Measurements from ENCODE around the gene PON2. TPM values are rescaled to one million over a fixed set of nuclear protein-coding genes. Genes with fewer than 3 reads are reported as not detected.

Gene PON2
- total RNA-seq, 2 donors from 2014 or later: 62.0 to 108 TPM

DNA sequence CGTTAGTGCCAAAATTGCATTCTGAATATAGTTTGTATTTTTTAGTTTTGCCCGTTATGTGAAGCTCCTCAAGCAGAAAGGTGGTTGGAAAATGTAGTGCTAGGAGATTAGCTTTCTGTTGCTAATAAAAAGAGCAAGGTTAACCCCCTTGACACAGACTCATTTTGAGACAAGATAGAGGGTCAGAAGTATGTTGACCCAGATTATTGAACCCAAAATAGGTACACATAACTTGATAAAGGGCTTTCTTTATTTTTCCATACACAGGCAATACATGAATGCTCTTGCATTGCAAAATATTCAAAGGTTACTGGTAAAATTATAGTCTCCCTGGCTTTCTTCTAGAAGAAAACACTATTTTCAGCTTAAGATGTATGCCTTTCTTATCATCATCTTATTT is 10.0 kb upstream of the PON2 start:
- ATAC-seq (no peak), DNase-seq (no peak)
- no peak overlapping the region for H3K27ac ChIP-seq
- H3K36me3 ChIP-seq (replicated peaks in 1 of 2; ENCODE audit: insufficient read depth in 1 of 2, low read depth in 2 of 2): no peaks in the 10 kb centered on the region
- 49 to 63% methylated on average over 2 of the region's 2 CpGs for WGBS, 2 donors
- no peak overlapping the region for H3K4me3 ChIP-seq
- H3K27me3 ChIP-seq: no peaks in the 10 kb centered on the region
- no peak for TF ChIP-seq POLR2A (IDR thresholded peaks at IDR 0.05)
- TF ChIP-seq, protein P1, sequence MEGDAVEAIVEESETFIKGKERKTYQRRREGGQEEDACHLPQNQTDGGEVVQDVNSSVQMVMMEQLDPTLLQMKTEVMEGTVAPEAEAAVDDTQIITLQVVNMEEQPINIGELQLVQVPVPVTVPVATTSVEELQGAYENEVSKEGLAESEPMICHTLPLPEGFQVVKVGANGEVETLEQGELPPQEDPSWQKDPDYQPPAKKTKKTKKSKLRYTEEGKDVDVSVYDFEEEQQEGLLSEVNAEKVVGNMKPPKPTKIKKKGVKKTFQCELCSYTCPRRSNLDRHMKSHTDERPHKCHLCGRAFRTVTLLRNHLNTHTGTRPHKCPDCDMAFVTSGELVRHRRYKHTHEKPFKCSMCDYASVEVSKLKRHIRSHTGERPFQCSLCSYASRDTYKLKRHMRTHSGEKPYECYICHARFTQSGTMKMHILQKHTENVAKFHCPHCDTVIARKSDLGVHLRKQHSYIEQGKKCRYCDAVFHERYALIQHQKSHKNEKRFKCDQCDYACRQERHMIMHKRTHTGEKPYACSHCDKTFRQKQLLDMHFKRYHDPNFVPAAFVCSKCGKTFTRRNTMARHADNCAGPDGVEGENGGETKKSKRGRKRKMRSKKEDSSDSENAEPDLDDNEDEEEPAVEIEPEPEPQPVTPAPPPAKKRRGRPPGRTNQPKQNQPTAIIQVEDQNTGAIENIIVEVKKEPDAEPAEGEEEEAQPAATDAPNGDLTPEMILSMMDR (IDR thresholded peaks at IDR 0.05): no peak
- no peaks in the 10 kb centered on the region for H3K9me3 ChIP-seq
- intact Hi-C loops (cut with DNase I): no loop called here
- no peaks in the 10 kb centered on the region for H3K4me1 ChIP-seq

DNA sequence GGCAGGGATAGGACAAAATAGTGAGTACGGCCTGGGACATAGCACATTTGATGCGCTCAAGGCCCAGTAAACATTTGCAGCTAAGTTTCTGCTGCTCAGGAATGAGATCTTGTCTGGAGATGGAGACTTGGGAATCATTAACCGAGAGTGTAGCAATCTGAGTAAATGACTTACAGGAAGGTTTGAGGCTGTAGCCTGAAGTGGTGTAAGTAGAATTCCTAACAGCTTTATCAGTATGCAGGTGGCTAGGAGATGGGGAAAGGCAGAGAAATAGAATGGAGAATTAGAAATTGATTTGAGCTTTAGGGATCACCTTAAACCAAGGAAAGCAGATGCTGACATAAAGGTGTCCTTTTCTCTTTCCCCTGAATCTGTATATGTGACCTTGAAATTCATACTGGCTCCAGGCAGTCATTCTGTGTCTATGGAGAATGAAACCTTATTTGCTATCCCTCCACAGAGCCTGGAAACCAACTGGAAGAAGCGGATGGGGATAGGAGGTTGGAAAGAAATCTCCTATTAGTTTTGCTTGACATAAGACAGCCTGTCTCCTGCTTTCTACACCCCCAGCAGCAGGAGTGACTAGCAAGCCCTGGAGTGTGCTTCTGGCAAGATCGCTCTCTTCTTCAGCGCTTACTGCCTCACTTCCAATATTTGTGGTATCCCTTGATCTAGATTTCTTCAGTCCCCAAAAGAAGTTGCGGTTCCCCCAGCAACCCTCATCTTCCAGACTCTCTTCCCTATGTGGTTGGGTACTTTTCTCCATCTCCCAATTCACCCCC is 6.4 kb upstream of the PON2 start:
- Histone ChIP-seq H3K27ac (peak overlapping the region in 1 of 4 donors; percentile 54), H3K4me3 (no peak overlapping the region), H3K4me1 (no peaks in the 10 kb centered on the region), H3K27me3 (no peaks in the 10 kb centered on the region), H3K36me3 (replicated peaks in 1 of 2; ENCODE audit: insufficient read depth in 1 of 2, low read depth in 2 of 2) (no peaks in the 10 kb centered on the region), H3K9me3 (no peaks in the 10 kb centered on the region)
- 75 to 79% methylated on average over 6 to 7 of the region's 7 CpGs for WGBS, 2 donors
- intact Hi-C loops (cut with DNase I): no loop called here
- DNase-seq: no peak
- no peak for TF ChIP-seq POLR2A (IDR thresholded peaks at IDR 0.05)
- TF ChIP-seq, protein P1 (IDR thresholded peaks at IDR 0.05): no peak
- peak; percentile 67 for ATAC-seq

DNA sequence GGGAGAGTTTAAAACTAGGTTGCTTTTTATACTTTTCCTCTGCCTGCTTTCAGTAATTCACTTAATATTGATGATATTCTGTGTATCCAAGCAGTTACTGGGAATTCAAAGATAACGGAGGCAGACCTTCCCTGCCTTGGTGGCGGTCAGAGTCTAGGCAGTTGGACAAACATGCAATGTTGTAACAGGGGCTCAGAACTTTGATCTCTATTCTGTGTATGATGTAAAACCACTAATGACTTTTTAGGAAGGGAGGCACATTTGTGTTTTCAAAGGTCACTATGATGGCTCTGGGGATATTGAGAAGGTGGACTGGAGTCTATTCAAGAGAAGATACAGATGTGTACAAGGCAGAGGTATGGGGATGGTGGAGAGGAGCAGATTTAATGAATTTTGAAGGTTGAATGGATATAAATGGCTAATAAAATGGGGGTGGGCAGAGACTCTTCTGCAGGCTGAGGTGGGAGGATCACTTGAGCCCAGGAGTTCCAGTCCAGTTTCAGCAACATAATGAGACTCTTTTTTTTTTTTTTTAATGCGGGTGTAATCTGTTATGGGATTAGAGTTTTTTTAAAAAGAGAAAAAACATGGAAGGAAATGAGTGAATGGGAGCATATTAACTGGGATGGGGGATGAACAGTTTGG is 5.7 kb upstream of the PON2 start:
- Histone ChIP-seq H3K4me3 (no peak overlapping the region), H3K27me3 (no peaks in the 10 kb centered on the region), H3K9me3 (no peaks in the 10 kb centered on the region), H3K4me1 (peaks cover 2% of the 10 kb centered on the region), H3K27ac (no peak overlapping the region), H3K36me3 (replicated peaks in 1 of 2; ENCODE audit: insufficient read depth in 1 of 2, low read depth in 2 of 2) (no peaks in the 10 kb centered on the region)
- intact Hi-C loops (cut with DNase I): no loop called here
- ATAC-seq (no peak), DNase-seq (no peak)
- WGBS, 2 donors: 84 to 88% methylated on average over 3 of the region's 3 CpGs
- TF ChIP-seq, protein P1 (IDR thresholded peaks at IDR 0.05): no peak
- TF ChIP-seq POLR2A (IDR thresholded peaks at IDR 0.05): no peak

DNA sequence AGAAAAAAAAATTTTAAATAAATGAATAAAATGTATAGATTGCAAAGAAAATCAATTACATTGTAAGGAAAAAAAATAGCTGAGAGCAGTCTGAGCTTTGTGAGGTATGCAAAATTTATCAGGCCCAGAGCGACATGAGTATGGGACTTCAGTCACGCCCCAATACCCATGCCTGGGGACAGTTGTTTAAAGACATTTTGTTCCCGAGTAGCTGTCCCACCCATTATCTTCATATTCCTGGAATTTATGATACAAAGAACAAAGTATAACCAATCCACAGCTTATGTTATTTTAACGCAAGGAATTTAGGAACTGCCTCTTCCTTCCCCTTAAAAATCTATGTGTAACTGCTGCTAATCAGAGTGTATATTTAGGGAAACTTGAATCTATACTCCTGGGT is 1.6 kb upstream of the PON2 start:
- TF ChIP-seq, protein P1 (IDR thresholded peaks at IDR 0.05): no peak
- no peak for TF ChIP-seq POLR2A (IDR thresholded peaks at IDR 0.05)
- no peak for DNase-seq
- 72 to 75% methylated on average over 4 of the region's 4 CpGs for WGBS, 2 donors
- Histone ChIP-seq H3K27me3 (no peaks in the 10 kb centered on the region), H3K4me1 (peaks cover 17% of the 10 kb centered on the region), H3K27ac (no peak overlapping the region), H3K9me3 (no peaks in the 10 kb centered on the region), H3K4me3 (no peak overlapping the region), H3K36me3 (replicated peaks in 1 of 2; ENCODE audit: insufficient read depth in 1 of 2, low read depth in 2 of 2) (no peaks in the 10 kb centered on the region)
- ATAC-seq: no peak
- intact Hi-C loops (cut with DNase I): no loop called here

Data from body of pancreas (tissue), 4 donors.